ENCODE measurements around the gene ERFE. TPM values are rescaled to one million over a fixed set of nuclear protein-coding genes. Genes with fewer than 3 reads are reported as not detected.

Gene ERFE
- total RNA-seq, 1 donor from 2014 or later: 0.85 TPM

GRCh38 chr2:238125127-238125885 lies 33.5 kb upstream of the ERFE start:
- Mint-ChIP-seq H3K27ac (no peak overlapping the region), H3K4me1 (peaks cover 3% of the 10 kb centered on the region), H3K9me3 (no peaks in the 10 kb centered on the region), H3K36me3 (no peaks in the 10 kb centered on the region), H3K27me3 (ENCODE audit: low read depth) (peaks cover under 1% of the 10 kb centered on the region), H3K4me3 (no peak overlapping the region)
- no peak for DNase-seq (ENCODE audit: low spot score in 2 of 2, unreplicated experiment in 2 of 2)
- no peak for TF ChIP-seq CTCF (IDR thresholded peaks at IDR 0.05; ENCODE audit: unreplicated experiment)

- Mint-ChIP-seq H3K9me3 (no peaks in the 10 kb centered on the region), H3K36me3 (no peaks in the 10 kb centered on the region), H3K27ac (no peak overlapping the region)
These were observed 32.4 kb upstream of the ERFE start for GRCh38 chr2:238126338-238126737.

GRCh38 chr2:238126775-238127164 lies 32.0 kb upstream of the ERFE start:
- Mint-ChIP-seq H3K4me3 (no peak overlapping the region), H3K36me3 (no peaks in the 10 kb centered on the region), H3K27me3 (ENCODE audit: low read depth) (no peaks in the 10 kb centered on the region), H3K27ac (no peak overlapping the region), H3K9me3 (no peaks in the 10 kb centered on the region), H3K4me1 (no peaks in the 10 kb centered on the region)
- DNase-seq (ENCODE audit: low spot score in 2 of 2, unreplicated experiment in 2 of 2): no peak
- no peak for TF ChIP-seq CTCF (IDR thresholded peaks at IDR 0.05; ENCODE audit: unreplicated experiment)

More at GRCh38 chr2:238126338-238126737, 32.4 kb upstream of the ERFE start:
- Mint-ChIP-seq H3K4me1 (no peaks in the 10 kb centered on the region), H3K27me3 (ENCODE audit: low read depth) (no peaks in the 10 kb centered on the region), H3K4me3 (no peak overlapping the region)
- no peak for DNase-seq (ENCODE audit: low spot score in 2 of 2, unreplicated experiment in 2 of 2)
- TF ChIP-seq CTCF (IDR thresholded peaks at IDR 0.05; ENCODE audit: unreplicated experiment): no peak

- DNase-seq (ENCODE audit: low spot score in 2 of 2, unreplicated experiment in 2 of 2): no peak
These were observed 31.4 kb upstream of the ERFE start for GRCh38 chr2:238127165-238128060.

GRCh38 chr2:238128061-238128440 lies 30.7 kb upstream of the ERFE start:
- no peak overlapping the region for H3K27ac Mint-ChIP-seq
- H3K4me1 Mint-ChIP-seq: no peaks in the 10 kb centered on the region
- no peak for TF ChIP-seq CTCF (IDR thresholded peaks at IDR 0.05; ENCODE audit: unreplicated experiment)
- H3K36me3 Mint-ChIP-seq: no peaks in the 10 kb centered on the region
- H3K9me3 Mint-ChIP-seq: no peaks in the 10 kb centered on the region
- H3K27me3 Mint-ChIP-seq (ENCODE audit: low read depth): no peaks in the 10 kb centered on the region
- no peak overlapping the region for H3K4me3 Mint-ChIP-seq
- DNase-seq (ENCODE audit: low spot score in 2 of 2, unreplicated experiment in 2 of 2): no peak

More at GRCh38 chr2:238127165-238128060, 31.4 kb upstream of the ERFE start:
- no peaks in the 10 kb centered on the region for H3K27me3 Mint-ChIP-seq (ENCODE audit: low read depth)
- H3K36me3 Mint-ChIP-seq: no peaks in the 10 kb centered on the region
- no peak overlapping the region for H3K4me3 Mint-ChIP-seq
- no peaks in the 10 kb centered on the region for H3K9me3 Mint-ChIP-seq
- no peak for TF ChIP-seq CTCF (IDR thresholded peaks at IDR 0.05; ENCODE audit: unreplicated experiment)
- H3K4me1 Mint-ChIP-seq: no peaks in the 10 kb centered on the region
- no peak overlapping the region for H3K27ac Mint-ChIP-seq

Measured in mesothelial cell of epicardium (in vitro differentiated cells).